ENCODE results near the gene MALL.
"Not testable (repeated sequence)": the region's sequence is repeated elsewhere in the genome, so short reads cannot be mapped to it uniquely, and the experiment has no call there.

MALL gene

DNA sequence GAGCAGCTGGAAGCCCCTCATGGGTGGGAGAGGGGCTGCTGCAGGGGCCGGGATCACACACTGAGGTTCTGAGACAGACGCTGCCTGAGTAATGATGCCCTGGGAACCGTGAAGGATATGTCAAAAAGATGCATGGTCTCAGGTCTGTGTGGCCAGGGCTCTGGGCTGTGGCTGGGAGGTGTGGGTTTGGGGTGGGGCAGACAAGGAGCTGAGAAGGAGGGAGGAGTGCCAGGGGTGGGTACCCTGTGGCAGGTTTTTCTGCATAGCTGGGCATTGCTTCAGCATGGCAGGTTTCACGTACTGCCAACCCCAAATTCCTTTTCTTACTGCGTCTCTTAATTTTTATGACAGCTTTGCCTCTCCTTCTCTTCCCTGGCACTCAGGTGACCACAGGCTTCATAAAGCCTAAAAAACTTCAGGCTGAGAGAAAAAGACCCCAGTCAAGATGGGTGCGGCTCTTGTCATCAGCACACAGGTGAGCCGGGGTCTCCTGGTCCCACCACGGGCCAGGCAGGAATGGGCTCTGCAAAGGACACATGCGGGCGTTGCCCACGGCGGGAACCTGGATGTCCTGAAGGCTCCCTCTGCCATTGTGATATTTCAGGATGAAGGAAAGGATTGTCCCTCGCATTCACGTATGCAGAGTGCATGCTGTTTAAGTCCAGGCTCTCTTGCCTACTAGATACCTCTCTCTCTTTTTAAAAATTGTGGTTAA is 18.0 kb downstream of the MALL start:
- no peak for FAIRE-seq

DNA sequence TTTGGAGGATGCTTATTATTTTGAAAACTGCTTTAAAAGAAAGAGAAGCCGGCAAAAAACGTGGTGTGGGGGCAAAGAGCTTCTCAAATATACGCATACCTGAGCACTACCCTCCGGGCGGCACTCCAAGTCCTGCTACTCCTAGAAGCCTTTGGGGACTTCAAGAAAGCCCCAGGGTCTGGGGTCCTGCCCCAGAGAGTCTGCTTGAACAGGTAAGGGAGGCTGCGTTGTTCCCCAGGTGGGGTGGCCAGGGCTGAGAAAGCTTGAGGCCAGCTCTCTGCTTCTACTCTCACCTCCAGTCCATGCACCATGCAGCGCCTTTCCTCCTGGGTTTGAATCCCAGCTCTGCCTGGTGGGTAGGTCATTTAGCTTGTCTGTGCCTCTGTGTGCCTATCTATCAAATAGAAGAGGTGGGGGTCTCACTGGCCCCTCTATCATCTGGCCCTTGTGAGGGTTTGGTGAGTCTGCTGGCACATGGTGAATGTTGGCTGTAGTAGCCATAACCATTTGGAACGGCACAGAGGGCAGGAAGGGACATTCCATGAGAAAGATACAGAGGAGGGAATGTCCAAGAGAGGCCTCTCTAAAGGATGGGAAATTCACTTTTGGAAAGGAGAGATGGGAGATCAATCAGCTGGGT is 19.5 kb downstream of the MALL start:
- FAIRE-seq = no peak

DNA sequence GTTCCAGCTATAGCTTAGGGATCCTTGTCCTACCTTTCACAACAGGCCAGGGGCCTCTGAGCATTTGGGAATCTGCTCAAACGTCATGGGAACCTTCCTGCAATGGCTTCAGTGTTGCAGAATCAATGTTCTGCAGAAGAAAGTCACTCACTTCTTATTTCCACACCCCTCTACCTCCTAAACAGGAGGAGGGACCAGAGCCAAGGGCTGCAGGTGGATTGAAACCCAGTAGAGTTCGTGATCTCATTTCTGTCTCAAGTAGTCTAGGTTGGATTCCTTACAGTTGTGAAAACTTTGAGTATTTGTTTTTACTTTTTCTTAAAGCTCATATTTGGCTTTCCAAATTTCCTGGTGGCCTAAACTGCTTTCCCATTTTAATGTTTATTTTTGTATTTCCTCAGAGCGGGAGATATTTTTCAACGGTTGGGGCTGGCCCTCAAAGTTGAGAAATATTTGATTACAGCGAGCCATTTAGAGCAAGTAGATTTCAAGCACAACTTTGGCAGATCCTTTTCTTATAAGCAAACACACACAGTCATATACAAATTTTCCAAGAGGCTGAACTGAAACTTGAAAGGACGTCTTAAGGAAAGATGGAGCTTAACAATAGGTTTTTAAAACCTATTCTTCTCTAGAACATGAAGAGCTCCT is 20.6 kb downstream of the MALL start:
- FAIRE-seq = not testable (repeated sequence)

DNA sequence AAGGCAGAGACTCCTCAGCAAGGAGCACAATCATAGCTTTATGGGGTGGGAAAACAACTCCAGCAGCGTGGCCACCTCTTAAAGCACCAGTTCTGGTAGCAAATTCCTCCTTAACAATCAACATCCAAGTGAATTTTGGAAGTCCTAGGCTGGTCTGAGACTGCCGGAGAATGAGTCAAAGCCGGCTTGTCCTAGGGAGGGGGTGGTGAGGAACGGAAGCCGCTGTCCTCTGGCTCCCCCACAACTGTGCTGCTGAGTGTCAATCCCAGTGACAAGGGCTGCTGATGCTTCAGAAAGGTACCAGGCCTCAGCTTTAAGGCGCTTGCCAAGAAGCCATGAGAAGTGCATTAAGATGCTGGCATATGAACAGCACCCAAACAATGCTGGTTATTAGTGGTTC is 21.7 kb downstream of the MALL start:
- FAIRE-seq = not testable (repeated sequence)

DNA sequence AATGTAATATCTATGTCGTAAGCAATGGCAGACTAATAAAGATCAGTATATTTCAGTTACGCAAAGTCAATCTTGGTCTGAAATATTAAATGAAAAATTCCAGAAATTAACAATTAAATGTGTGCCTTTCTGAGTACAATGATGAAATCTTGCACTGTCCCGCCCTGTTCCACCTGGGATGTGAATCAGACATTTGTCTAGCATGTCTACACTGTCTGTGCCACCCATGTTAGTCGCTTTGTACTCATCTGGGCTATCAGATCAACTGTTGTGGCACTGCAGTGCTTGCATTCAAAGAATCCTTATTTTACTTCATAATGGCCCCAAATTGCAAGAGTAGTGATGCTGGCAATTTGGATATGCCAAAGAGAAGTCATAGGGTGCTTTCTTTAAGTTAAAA is 25.5 kb downstream of the MALL start:
- not testable (repeated sequence) for FAIRE-seq

DNA sequence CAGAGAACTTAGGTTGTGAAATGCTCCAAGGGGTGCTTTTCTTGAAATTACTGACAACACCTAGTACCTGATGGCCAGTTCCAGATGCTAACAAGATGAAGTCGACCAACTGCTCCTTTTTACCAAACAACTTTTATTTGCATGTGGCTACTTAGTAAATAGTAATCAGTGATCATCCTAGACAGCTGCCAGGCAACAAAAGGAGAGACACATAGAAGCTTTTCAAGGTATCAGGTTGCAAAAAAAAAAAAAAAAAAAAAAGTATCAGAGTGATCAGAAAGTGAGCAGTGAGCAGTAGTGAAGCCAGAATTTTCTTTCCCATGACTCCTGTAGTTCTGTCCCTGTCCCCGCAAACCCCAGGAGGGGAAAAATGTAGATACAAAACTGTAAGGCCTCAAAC is 31.9 kb downstream of the MALL start:
- FAIRE-seq = not testable (repeated sequence)

DNA sequence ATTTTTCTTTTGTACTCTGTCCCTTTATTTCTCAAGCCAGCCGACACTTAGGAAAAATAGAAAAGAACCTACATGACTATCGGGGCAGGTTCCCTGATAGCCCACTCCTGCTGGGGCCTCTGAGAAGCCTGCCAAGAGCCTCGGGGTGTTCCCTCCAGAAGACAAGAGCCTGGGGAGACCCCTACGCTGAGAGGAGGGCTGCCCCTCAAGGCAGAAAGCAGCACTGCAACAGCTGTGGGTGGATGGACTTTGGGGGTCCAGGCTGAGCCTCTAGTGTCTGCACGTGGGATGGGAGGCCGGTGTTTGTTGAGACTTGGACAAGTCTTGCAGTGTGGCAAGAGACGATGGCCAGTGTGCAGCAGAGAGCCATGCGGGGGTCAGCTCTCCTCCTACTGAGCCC is 32.5 kb downstream of the MALL start:
- FAIRE-seq = not testable (repeated sequence)

DNA sequence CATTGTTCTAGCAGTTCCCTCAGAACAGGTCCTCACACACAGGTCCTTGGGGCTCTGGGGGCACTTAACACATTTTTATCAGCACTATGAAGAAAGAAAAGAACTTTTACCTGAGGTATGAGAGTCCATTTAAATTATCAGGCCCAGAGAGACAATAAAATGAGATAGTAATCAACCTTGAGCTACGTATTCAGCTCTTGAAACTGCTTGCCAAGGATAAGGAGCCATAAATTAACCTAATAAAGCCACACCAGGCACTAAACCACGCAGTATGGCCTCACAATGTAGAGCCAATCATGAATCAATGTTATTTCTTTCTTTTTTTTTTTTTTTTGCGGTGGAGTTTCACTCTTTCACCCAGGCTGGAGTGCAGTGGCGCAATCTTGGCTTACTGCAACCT is 37.5 kb downstream of the MALL start:
- not testable (repeated sequence) for FAIRE-seq

DNA sequence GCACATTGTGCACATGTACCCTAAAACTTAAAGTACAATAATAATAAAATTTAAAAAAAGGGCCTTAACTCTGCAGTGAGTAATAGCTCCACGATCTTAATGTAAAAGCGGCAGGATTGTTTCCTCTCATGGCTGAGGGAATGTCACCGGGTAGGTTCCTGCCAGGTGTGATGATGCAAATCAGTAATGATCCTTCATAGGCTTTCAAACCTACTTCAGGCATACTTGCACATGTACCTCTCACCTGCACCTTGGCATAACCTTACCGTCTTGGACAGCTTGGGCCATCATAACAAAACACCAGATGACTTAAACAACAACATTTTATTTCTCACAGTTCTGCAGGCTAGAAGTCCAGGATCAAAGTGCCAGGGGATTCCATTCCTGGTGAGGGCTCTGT is 39.7 kb downstream of the MALL start:
- FAIRE-seq = not testable (repeated sequence)

DNA sequence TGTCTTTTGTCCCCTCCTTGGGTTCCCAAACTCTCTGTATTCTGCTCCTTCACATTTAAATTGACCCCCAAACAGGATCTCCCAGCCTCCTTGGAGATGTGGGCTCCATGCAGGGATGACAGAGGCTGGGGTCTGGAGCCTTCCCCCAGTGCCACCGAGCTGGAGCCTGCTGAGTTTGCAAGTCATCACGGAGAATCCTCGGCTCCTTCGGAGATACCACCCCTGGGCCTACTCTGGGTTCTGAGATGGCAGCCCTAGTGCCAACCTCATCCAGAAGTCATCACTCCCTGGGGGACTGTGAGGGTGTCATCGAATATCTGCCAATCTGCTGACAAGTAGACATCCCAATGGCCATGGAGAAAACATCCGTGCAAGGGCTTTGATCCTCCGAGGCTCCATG is 45.8 kb downstream of the MALL start:
- FAIRE-seq = not testable (repeated sequence)

DNA sequence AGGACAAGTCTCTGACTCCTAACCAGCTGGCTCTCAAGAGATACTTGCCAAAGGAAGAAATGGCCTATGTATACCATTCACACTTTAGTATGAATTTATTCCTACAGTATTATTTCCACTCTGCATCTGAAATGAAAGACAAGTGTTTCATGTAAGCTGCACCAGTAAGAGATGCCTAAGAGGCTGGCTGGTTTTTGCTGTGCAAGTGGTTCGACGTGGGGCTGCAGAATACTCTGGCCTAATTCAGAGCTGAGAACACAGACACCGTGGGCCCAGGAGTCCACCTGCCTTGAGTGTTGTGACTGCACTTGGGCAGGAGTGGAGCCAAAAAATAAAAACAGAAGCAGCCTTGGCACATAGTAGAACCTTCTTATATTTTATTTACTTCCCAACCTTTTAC is 47.5 kb downstream of the MALL start:
- FAIRE-seq = not testable (repeated sequence)

DNA sequence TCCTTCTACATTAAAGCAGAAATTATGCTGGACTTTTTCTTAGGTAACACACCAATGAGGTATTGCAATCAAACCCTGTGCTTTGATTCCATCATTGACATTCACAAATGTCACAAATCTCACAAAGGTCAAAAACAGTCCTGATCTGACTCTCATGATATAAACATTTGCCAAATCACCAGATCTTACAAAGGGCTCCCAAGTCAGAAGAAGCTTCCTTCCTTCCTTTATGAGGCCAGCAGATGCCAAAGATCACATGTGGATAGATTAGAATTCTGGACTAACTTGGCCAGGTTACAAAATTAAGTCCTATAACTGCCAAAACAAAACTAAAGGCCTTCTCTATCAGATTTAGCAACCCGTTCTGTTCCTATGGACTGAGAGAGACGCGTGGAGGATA is 53.3 kb downstream of the MALL start:
- not testable (repeated sequence) for FAIRE-seq

DNA sequence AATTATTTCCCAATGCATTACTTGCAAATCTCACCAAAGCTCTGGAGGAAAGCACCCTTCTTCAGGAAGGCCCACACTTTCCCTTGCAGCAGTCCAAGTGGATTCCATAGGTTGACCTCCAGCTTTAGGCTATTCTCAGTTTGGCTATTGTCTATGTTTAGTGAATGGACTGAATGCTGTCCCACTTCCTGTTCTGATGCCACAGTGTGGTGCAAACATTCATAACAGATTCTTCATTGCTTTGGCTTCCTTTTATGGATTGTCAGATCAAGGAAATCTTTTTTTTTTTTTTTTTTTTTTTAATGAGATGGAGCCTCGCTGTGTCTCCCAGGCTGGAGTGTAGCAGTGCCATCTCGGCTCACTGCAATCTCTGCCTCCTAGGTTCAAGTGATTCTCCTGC is 55.1 kb downstream of the MALL start:
- FAIRE-seq = not testable (repeated sequence)

DNA sequence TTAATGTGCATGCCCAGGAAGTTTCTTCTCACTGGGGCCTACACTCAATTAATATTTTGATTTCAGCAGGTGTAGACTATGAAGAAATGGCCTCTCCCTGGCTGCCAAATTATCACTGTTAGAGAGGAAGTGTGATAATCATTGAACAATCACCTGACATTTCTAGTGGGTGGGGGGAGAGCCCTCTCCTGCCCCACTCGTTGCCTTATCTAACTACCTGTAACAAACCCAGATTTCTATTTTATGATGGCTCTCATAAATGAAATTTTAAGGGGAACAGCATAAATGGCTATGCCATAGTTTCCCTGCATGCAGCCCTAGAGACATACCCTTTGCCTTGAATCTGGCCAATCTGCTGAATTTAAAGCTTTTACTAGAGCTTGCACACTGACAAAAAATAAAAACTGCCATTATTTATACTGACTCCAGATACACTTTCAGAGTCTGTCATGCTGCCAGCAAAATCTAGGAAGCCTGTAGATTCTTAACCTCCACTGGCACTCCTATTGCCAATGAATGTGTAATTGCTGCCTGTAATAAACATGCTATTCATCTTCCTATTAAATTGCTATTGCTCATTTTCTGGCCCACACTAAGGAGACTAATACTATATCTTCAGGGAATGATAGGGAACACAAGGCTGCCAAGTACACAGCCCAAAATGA is 55.8 kb downstream of the MALL start:
- not testable (repeated sequence) for FAIRE-seq

DNA sequence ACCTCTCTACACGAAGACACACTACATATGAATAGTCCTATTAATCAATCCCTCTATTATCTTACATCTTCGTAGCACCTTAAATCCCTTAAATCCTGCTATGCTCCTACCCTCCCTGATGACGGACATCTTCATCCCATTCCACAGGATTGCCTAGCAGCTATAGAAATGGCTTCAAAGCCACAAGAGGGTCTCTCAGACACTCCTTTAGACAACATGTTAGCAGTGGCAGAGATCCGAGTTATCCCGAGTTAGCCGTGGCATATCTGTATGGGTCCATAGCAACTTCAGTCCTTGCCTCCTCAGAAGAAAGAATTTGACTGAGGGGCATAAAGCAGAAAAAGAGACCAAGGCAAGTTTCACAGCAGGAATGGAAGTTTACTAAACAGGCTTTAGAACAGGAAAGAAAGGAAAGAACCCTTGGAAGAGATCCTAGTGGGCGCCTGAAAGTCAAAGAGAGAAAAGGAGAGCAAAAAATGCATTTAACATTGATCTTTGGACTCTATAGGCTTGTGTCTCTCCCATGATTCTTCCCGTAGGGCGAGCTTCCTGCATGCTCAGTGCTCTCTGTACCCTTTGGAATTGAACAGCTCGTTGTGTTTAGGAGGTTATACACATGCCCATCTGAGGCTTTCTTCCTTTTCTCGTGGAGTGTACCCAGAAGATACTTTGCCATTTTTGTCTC is 56.5 kb downstream of the MALL start:
- FAIRE-seq = not testable (repeated sequence)

DNA sequence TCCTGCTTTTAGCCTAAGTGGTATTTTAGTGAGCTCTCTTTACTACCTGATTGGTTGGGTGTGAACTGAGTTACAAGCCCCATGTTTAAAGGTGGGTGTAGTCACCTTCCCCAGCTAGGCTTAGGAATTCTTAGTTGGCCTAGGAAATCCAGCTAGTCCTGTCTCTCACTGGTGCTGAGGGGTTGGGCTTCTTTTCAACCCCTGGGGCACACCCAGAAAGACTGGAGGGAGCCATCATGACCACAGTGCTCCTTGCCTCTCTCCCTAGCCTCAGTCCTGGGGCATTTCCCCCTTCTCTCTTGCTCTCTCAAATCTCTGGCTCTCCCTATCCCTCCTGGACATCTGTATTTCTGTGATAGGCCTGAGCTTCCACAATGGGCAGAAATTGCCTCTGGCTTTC is 57.6 kb downstream of the MALL start:
- FAIRE-seq = not testable (repeated sequence)

DNA sequence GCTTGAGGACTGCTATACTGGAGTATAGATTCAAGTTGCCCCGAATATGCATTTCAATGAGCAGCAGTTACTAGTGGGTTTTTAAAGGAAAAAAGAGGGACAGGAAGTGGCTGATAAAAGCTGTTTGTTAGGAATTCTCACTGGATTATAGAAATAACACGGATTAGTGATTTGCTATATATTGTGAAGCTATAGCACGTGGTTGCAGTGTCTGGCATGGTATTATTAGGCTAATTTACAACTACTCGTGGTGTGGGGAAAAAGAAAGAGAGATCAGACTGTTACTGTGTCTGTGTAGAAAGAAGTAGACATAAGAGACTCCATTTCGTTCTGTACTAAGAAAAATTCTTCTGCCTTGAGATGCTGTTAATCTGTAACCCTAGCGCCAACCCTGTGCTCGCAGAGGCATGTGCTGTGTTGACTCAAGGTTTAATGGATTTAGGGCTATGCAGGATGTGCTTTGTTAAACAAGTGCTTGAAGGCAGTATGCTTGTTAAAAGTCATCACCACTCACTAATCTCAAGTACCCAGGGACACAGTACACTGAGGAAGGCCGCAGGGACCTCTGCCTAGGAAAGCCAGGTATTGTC is 59.7 kb downstream of the MALL start:
- not testable (repeated sequence) for FAIRE-seq

DNA sequence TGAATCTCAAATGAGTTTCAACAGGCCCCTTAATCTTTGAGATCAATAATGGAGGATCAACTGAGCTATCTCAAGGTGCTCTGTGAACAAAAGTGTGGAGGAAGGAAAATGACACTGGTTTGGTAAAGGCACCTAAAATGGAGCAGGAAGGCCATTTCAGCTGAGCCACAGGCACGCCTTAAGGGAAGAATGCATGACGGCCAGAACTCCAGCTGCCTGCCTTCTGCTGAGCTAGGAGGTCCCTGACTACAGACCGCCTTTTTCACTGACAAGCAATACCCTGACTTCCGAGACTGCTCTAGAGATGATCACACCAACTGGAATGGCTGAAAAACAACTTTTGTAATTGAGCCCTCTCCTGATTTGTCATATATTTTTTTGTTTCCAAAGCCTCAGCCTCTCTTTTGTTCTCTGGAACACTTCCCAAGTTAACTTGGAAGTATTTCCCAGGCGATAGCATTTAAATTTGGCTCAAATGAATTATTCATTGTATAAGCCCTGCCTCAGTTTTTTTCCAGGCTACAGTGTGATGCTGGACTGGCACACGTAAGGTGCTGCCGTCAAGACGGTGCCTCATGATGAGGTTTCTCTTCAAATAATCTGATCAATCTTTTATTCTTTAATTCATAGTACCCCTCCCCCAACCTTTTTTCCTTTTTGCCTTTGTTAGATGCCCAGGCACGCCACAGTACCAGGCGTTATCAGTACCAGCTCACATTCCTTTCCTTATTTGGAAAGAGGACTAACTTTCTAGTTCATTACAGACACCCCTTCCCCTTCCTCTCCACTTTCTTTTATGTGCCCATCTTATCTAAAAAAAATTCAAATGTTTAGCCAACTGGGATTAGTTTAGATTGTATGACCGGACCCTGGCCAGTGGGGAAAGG is 60.9 kb downstream of the MALL start:
- FAIRE-seq = not testable (repeated sequence)

DNA sequence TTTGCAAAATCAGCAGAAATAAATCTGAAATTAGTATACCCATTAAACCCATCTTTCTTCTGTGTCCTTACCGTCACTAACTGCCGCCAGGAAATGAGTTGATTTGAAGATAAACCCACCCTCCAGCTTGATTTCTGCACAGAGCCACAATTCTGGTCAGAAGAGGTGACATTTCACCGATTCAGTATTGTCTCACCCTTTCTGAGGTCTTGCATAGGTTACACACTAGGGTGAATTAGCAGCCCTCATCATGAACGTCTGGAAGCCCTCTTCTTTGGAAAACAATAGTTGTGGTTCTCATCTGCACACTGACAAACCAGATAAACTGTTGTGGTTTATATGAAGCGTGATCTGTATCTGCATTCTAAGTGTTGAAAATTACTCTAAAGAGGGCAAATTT is 61.9 kb downstream of the MALL start:
- not testable (repeated sequence) for FAIRE-seq

DNA sequence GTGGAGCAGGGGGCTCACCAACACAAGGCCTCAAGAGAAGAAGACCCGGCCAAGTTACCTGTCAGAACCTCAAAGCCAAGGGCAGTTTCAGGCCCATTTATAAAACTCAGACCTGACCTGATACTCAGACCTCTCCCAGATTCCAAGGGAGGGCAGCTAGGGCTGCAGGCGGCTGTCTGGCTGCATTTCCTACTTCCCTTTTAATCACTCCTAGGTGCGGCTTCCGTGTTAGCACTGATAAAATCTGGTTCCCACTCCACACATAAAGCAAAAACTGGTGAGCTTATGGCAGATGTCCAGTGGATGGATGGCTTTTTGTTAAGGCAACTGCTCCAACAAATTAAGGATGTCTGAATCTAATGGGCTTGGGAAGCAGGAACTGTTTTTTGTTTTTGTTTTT is 63.5 kb downstream of the MALL start:
- FAIRE-seq = not testable (repeated sequence)

DNA sequence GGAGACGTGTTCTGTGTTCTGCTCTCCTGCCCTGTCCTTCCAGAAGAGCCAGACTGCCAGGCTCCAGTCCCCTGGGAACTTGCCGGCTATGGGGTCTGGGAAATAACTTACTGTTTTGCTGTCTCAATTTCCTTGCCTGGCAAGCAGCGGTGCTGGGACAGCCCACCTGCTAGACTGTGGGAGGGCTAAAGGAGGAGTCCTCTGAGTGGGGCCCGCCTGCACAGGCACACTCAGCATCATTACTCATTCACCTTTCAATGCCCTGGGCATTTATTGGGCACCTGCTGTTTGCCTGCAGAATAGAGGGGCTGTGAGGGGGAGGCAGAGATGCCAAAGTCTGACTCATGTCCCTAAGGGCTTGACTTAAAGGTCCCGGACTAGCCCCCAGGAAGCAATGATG is 65.4 kb downstream of the MALL start:
- not testable (repeated sequence) for FAIRE-seq

All from G401.6 (cell line).